Renal cortical epithelial cell (primary cell): Measurements from ENCODE around the gene BRIP1. TPM values are rescaled to one million over a fixed set of nuclear protein-coding genes. Genes with fewer than 3 reads are reported as not detected.
"Not testable (repeated sequence)": the region's sequence is repeated elsewhere in the genome, so short reads cannot be mapped to it uniquely, and the experiment has no call there.

ENCODE experiments used
- DNase-seq: peaks from one replicate; pipeline ENCODE4 v3.0.0-alpha.2; 2011; ENCODE audit warnings: low read depth
- total RNA-seq: library from RNA; depleted of rRNA; stranded (reverse); fragments of >200 nt; gene quantifications from 2 replicates; pipeline ENCODE4 v1.2.3, GENCODE V29; 2014

Gene BRIP1
- total RNA-seq, 1 donor from 2014 or later = 1.5 TPM

DNA sequence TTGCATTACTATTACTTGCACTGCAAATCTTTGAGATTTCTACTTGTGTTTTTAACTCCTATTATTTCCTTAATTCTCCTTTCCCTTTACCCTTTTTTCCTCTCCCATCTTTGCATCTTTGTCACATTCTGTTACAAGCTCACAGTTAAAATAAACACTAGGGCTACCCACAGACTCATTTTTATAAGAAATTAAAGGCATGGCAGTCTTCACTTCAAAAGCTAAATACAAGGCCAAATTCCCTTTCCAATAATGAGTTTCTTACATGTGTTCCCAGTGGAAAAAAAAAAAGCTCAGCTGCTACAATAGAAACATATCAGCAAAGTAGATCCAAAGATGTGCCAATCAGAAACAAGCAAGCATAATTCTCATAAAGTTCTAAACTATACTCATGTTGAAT is 3.7 kb upstream of the BRIP1 start:
- no peak for DNase-seq

DNA sequence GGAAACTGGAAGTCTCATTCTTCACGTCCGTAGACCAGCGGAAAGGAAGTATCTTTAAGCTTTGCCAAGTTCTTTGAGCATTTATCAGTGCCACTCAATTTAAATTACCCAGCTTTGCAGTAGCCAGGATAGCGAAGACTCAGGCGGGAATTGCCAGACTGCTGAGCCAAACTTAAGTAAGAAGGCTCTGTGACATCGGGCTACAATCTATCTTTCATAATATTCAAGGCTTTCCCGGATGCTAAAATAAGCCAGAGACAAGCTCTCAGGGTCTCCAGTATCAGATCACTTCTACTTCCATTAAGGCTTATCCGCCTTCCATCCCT is 436 bp upstream of the BRIP1 start:
- DNase-seq = no peak

DNA sequence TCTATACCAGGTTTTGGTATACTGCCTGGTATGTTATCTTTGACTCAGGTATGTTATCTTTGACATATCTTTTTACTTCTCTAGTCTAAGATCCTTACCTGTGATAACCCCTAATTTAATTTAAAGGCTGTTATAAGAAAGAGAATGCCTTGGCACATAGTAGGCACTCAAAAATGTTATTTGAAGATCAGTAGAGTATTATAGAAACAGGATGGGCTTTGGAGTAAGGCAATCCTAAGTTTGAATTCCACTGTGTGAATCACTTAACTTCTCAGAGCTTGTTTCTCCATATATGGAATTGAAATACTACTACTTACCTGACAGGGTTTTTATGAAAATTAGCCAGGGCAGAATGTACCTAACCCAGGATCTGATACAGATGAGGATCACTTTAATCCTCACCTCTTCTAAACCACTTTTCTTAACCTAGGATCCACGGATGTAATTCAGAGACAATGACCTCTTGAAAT is 1.2 kb downstream of the BRIP1 start:
- DNase-seq = peak; percentile 74

DNA sequence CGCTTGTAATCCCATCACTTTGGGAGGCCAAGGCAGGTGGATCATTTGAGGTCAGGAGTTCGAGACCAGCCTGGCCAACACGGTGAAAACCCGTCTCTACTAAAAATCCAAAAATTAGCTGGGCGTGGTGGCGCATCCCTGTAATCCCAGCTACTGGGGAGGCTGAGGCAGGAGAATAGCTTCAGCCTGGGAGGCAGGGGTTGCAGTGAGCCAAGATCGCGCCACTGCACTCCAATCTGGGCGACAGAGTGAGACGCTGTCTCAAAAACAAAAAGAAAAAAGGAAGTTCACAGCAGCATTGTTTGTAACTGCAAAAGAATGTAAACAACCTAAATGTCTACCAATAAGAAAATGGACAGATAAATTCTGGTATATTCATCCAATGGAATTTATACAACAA is 2.9 kb downstream of the BRIP1 start:
- not testable (repeated sequence) for DNase-seq

DNA sequence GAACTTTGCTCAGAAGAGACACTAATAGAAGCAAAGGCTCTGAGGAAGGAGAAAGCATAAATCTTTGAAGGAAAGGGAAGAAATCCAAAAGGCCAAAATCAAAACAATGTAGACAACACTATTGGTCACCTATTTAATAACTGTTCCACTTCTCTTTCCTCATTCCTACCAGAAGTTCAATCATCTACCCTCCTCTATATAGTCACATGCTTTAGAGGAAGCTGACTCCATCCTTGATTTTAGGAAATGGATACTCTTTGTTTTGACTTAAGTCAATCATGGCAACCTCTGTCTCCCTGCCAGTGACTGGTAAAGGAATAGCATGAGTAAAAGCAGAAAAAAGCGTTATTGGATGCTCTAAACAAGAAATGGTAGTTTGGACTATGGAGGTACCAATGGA is 7.3 kb downstream of the BRIP1 start:
- DNase-seq = no peak

DNA sequence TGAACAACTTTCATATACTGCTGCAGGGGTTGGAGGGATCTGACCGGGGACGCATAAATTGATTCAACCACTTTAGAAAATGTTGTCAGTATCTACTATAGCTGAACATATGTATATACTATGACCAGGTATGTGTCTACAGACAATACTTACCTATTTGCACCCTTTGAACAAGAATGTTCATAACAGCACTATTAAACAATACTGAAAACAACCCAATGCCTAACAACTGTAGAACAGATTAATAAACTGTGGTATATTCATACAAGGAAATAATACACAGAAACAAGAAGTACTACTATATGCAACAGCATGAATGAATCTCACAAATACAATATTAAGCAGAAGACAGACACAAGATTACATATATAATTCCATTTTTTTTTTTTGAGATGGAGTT is 10.5 kb downstream of the BRIP1 start:
- no peak for DNase-seq

DNA sequence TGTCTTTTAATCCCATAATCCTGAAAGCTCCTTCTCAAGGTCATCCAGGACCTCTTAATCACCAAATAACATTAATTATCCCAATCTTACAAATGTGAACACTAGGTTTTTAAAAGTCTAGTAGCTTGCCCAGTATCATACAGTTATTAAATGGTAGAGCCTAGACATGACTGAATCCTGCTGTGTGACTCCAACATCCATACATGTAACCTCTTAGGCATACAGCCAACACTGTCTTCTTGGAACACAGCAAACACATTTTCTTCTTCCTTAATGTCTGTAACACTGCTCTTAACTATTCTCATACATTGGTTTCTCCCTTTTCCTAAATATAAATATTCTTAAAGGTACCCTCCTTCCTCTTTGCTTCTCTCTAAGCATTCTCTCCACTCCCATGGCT is 13.7 kb downstream of the BRIP1 start:
- DNase-seq = no peak

DNA sequence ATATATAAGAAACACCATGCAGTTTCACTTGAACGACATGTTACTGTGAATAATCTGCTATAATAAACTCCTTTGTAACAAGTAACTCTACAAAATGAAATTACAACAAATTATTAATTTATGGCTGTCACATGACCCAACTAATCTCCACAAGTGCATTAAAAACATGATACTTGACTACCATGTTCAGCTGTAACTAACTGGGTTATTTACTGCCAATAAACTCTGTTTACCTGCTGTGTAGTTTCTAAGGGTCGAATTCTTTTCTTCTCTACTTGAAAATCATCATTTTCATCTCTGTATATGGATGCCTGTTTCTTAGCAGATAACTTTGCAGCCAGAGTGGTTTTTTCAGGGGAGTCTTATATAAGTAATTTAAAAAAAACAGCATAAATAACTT is 14.4 kb downstream of the BRIP1 start:
- DNase-seq = no peak

DNA sequence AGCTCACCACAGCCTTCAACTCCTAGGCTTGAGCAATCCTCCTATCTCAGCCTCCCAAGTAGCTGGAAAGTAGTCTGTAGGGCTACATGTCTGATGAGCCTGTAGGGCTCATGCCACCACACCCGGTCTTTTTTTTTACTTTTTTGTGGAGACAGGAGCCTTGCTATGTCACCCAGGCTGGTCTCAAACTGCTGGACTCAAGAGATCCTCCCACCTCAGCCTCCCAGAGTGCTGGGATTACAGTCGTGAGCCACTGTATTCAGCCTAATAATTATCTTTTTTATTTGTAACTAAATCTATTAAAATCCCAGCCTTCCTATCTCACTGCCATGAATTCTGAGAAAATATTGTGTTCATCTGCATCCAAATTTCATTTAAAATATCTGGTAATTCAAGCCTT is 15.1 kb downstream of the BRIP1 start:
- no peak for DNase-seq

DNA sequence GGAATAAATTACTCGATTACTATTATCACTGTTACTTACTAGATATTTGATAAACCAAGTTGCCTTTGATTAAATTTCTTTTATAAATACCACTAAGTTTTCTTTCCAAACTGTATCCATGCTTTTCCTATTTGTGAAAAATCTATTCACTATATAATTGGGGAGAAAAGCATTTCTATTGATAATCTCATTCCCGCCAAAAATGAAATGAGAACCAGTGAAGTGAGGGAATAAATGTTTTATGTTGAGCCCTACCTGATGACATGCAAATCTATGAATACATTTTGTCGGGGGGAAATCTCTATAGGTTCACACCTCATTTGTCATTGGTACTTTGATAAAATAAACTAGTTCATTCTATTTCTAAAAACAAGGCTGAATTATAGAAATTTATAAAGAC is 15.7 kb downstream of the BRIP1 start:
- DNase-seq = no peak

DNA sequence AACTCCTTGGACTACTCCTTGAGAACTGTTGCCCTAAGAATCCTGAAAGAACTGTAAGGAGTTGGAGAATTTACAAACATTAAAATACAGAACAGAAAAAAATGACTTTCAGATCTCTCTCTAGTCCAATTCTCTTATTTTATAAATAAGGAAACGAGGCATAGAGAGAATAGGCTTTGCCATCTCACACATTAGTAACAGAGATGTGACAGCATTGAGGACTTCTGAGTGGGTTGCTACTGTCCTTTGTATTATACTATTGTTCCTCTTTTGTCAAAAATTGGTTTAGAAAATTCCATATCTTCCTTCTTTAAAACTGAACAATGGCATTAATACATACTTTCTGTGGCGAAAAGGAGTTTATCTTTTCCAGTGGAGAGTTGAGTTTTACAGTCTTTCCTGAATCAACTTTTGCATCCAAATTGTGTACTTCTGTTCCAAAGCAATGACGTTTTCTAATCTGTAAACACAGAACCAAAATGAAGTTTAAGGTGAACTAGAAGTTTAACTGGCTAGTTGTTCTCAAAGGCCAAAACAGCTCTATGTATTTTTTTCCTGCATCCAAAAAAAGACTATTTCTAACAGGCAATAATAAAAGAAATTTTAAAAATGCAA is 16.5 kb downstream of the BRIP1 start:
- DNase-seq = no peak

DNA sequence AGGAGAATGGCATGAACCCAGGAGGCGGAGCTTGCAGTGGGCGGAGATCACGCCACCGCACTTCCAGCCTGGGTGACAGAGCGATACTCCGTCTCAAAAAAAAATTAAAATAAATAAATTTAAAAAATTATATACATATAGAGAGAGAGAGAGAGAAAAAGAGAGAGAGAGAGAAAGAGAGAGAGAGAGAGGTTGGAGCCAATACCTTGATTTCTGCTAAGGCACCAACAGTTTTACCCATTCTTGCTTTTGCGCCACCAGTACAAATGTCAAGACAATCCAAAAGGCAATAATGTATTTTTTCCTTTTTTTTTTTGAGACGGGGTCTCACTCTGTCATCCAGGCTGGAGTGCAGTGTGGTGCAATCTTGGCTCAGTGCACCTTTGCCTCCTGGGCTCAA is 17.2 kb downstream of the BRIP1 start:
- DNase-seq = no peak

DNA sequence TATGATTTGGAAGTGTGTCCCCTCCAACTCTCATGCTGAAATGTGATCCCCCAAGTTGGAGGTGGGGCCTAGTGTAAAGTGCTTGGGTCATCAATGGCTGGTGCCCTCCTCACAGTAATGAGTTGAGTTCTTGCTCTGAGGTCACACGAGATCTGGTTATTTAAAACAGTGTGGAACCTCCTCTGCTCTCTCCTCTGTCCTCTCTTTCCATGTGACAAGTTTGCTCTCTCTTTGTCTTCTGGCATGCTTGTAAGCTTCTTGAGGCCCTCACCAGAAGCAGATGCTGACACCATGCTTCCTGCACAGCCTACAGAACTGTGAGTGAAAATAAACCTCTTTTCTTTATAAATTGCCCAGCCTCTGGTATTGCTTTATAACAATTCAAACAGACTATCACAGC is 19.9 kb downstream of the BRIP1 start:
- DNase-seq = no peak

DNA sequence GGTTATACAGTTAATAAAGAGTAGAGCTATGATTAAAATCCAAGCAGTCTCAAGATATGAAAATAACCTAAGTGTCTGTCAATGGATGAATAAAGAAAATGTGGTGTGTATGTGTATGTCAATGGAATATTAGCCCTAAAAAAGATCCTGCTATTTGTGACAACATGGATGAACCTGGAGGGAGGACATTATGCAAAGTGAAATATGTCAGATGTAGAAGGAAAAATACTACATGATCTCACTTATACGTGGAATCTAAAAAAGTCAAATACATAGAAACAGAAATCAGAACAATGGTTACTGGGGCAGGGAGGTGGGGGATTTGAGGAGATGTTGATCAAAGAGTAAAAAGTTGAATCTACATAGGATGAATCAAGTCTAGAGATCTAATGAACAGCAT is 20.4 kb downstream of the BRIP1 start:
- DNase-seq = no peak

DNA sequence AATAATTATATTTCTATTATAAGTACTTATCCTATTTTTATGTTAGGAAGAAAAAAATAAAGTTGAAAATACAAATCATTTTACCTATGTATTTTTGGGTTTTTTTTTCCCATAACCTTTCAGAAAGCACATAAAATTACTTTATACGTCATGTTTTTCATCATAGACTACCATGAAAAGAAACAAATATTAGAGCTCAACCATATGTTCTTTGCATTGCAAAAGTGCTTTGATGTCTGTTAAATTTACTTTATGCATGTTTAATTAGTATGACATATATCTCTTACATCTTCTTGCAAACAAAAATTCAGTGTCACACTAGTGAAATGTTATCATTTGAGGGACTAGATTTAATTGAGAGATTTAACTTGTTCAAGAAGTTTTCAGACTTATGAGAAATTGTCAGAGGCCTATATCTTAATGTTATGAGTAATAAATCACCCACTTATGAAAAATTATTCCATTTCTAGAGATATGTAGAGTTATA is 24.0 kb downstream of the BRIP1 start:
- DNase-seq = no peak

DNA sequence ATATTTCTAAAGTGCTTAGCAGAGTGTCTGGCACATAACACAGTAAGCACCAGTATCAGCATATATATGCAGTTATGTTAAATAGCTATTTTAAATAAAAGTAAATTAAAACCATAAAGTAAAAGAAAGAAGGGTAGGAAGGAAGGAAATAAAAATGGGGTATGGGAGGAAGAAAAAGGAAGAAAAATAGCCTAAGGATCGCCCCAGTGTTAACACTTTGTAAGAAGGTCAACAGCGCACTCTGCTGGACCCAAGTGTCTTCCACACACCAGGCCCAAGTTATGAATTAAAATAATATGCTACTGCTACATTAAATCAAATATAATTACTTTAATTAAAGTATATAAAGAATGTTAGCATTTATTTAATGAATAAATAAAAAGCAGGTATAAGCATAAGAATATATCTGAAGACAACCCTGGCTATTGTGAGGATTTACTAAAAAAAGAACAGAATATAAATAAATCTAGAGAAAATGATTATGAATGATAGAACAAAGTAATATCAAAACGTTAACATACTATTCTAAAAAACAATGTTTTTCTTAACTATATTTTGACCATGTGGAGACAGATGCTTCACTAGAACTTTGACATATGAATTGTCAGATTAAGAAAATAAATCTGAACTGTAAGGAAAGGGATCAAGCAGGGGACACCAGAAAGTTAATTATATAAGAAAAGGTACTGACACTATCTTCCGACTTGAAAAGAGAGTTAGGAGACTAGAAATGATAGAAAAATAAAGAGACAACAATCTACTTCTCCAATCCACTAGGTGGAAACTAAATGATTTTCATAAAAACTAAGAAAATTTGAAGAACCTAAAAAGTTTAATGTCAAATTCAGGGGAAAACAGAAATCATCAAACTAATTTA is 25.9 kb downstream of the BRIP1 start:
- peak; percentile 60 for DNase-seq

DNA sequence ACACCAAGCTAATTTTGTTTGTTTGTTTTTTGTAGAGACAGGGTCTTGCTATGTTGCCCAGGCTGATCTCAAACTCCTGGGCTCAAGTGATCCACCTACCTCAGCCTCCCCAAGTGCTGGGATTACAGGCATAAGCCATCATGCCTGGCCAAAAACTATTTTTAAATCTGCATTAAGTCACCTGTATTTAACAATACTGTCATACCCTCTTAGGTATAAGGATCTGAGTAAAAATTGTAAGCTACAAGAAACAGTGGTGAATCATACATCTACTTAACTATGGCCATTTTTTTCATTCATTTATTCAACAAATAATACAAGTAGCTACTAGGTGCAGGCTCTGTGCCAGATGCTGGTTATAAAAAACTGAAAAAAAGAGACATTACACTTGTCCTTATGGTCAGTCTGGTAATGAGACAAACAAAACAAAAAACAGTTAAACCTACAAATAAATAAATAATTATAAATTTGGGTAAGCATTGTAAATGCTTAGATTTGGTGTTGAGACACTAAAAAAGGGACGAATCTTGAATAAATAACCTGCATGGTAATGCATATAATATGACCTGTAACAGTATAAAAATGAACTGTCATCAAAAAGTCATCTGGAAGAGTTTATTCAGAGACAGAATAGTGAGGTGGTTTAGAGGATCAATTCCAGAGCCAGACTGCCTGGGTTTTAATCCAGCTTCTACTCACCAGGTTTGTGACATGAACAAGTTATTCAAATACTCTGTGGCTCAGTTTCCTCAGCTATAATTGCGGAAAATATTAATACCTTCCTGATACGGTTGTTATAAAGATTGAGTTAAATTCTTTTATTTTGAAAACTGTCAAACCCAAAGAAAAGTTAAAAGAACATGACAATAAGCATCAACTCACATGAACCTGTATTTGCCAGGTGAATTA is 26.8 kb downstream of the BRIP1 start:
- DNase-seq = no peak

DNA sequence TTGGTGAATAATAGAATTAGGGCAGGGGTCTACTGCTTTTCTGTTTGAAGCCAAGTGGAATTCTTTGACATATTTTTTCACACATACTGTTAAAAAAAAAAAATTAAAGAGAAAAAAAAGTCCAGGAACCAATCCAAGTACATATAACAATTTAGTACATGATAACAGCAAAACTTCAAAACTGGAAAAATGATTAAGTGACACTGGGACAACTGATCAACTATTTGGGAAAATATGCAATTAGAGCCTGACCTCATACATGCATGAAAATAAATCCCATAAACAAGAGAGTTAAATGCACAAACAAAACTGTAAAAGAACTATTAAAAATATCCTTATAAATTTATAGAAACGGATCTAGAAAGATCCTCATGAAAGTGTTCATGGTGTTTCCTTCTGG is 27.7 kb downstream of the BRIP1 start:
- DNase-seq = no peak

DNA sequence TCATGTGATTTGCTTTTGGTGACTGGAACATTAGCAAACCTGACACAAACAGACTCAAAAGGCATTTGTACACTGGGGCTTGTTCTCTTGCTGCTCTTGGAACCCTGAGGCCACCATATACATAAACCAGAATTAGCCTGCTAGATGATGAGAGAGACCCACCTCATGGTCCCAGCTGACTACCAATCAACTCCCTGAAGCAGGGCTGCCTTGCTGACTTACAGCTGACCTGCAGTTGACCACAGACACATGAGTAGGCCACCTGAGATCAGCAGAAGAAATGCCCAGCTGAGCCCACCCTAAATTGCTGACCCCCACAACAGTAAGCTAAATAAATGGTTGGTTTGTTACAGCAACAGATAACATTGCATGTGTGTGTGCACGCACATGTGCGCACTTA is 28.7 kb downstream of the BRIP1 start:
- DNase-seq = no peak

DNA sequence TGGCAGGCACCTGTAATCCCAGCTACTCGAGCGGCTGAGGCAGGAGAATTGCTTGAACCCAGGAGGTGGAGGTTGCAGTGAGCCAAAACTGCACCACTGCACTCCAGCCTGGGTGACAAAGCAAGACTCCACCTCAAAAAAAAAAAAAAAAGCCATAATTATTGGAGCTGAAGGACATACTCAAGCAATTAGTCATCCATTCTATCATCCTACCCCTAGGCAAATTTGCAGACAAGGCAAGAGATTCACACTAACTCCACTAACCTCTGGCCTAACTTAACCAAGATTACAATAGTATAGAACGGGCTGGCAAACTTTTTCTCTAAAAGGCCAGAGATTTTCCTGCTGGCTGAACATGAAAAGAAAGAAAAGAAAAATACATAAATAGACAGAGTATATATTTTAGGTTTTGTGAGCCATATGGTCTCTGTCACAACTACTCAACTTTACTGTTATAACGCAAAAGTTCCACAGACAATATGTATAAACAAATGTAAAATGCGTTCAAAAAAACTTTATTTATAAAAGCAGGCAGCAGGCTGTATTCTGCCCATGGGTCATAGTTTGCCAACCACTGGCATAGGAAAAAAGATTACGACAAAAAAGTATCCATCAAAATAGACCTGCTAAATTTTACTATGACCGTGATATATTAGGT is 29.7 kb downstream of the BRIP1 start:
- peak; percentile 84 for DNase-seq

DNA sequence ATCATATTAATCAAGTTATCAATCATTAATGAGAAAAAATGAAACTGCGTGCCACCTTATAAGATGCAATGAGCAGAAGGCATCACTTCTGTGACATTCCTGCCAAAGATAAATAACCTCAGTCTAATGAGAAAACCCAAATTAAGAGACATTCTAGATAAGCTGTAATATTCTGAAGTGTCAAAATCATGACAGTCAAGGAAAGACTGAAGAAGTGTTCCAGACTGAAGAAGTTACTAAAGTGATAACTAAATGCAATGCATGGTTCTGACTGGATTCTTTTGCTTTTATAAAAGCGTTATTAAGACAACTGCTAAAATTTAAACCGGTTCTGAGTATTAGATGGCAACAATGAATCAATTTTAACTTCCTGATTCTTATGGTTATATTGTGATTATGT is 30.9 kb downstream of the BRIP1 start:
- DNase-seq = no peak

DNA sequence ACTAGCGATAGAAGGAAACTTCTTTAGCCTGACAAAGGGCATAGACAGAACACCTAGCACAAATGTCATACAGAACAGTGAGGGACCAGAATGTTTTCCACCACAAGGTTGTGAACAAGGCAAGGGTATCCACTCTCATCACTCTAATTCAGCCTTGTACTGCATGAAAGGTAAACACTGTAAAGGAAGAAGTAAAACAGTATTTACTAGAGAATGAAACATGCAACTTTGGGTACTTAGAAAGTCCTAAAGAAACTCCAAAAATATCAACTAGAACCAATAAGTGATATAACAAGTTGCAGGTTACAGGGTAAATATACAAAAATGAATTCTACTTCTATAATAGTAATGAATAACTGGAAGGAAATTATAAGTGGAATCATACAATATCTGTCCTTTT is 32.2 kb downstream of the BRIP1 start:
- DNase-seq = no peak
